GM18505 (cell line): Measurements from ENCODE around the gene GK.
"Not testable (repeated sequence)": the region's sequence is repeated elsewhere in the genome, so short reads cannot be mapped to it uniquely, and the experiment has no call there.

ENCODE experiments used
- ATAC-seq: cut with Tn5 transposase; IDR thresholded peaks from one replicate; pipeline ENCODE4 v1.9.1; 2021; ENCODE audit not compliant: unreplicated experiment
- POLR2A ChIP-seq: IDR thresholded peaks from 4 replicates; pipeline ENCODE4 v1.6.1; 2011; ENCODE audit warnings: borderline replicate concordance; ENCODE audit not compliant: insufficient read depth, insufficient read length; ENCODE audit errors: extremely low read depth

Gene GK

GRCh38 chrX:30653415-30654131 is at the start of gene GK:
TSS of gene GK (plus strand) at chrX:30653423. CDS start at chrX:30653538, 115 bp downstream.
- TF ChIP-seq POLR2A = no peak
- ATAC-seq = peak; percentile 5

GRCh38 chrX:30607155-30607554 is 46.1 kb upstream of the GK start:
- TF ChIP-seq POLR2A = no peak
- ATAC-seq = no peak

- ATAC-seq = no peak
- no peak for TF ChIP-seq POLR2A
Measured at GRCh38 chrX:30610026-30610425, 43.2 kb upstream of the GK start.

- no peak for TF ChIP-seq POLR2A
- no peak for ATAC-seq
Measured at GRCh38 chrX:30612250-30612655, 41.0 kb upstream of the GK start.

GRCh38 chrX:30613721-30614120 is 39.5 kb upstream of the GK start:
- no peak for ATAC-seq
- TF ChIP-seq POLR2A = no peak

GRCh38 chrX:30615229-30615628 is 38.0 kb upstream of the GK start:
- ATAC-seq = no peak
- no peak for TF ChIP-seq POLR2A

- TF ChIP-seq POLR2A = no peak
- no peak for ATAC-seq
Measured at GRCh38 chrX:30618160-30618765, 35.0 kb upstream of the GK start.

GRCh38 chrX:30620125-30620524 is 33.1 kb upstream of the GK start:
- ATAC-seq = no peak

GRCh38 chrX:30620980-30621618 is 32.1 kb upstream of the GK start:
- TF ChIP-seq POLR2A = no peak
- ATAC-seq = no peak

More at GRCh38 chrX:30620125-30620524, 33.1 kb upstream of the GK start:
- TF ChIP-seq POLR2A = no peak

GRCh38 chrX:30622361-30622760 is 30.9 kb upstream of the GK start:
- ATAC-seq = no peak
- no peak for TF ChIP-seq POLR2A

- TF ChIP-seq POLR2A = no peak
- ATAC-seq = no peak
Measured at GRCh38 chrX:30626402-30626801, 26.8 kb upstream of the GK start.

- no peak for ATAC-seq
- TF ChIP-seq POLR2A = no peak
Measured at GRCh38 chrX:30627818-30628652, 25.2 kb upstream of the GK start.

- not testable (repeated sequence) for ATAC-seq
Measured at GRCh38 chrX:30634070-30634469, 19.2 kb upstream of the GK start.

GRCh38 chrX:30635630-30636029 is 17.6 kb upstream of the GK start:
- no peak for TF ChIP-seq POLR2A

More at GRCh38 chrX:30635630-30636029, 17.6 kb upstream of the GK start:
- ATAC-seq = no peak
